Endometrium (tissue), 2 donors: Measurements from ENCODE around the gene SULT2B1.
"Not testable (repeated sequence)": the region's sequence is repeated elsewhere in the genome, so short reads cannot be mapped to it uniquely, and the experiment has no call there.

Source experiments
- FAIRE-seq: peaks from 2 replicates; lab custom pipeline; 2012; peaks lifted over from hg19 to GRCh38; lab: Jason Lieb, UNC
- donor health status: control.
- donor health status: control.

SULT2B1 gene

DNA sequence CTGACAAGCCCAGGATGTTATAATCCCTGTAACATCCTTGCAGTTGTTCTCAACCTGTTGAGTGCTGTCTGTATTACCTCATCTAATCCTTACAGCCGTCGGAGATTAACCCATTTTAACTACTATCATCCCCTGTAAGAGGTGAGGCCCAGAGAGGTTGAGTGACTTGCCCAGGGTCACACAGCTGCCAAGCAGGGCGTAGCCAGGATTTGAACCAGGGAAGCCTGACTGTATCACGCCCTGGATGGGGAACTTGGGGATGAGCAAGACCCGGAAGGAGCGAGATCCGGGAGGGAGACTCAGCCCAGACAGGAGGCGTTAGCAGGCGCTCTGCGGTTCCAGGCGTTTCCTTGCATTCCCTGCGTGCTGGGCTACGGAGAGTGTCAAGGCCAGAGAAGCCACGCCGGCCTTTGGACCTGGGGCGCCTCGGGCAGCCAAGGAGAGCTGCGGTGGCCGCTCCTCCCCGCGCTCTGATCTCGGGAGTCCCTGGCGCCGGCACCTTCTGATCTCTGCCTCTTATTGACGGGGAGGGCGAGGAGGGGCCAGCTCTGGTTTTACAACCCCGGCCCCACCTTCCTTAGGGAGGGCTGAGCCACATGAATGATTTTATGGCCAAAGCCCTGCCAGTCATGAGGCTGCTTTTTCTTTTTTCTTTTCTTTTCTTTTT lies 6.2 kb downstream of the SULT2B1 start:
- no peak for FAIRE-seq

DNA sequence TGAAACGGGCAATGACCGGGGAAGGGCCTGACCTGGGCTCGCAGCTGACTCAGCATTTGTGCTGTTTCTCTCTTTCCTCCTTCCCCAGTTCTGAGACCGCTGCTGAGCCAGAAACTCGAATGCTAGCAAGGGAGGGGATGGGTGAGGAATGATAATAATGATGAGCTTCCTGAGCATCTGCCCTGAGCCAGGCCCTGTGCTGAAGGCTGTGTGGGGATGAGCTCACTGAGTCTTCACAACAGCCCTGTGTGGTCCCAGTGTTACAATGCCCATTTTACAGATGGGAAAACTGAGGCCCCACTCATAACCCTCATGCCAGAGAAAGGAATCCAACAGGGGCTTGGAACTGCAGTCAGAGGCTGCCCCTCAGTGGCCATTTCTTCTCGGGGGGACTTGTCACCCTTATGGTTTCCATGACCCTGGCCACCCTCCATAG lies 8.1 kb downstream of the SULT2B1 start:
- no peak for FAIRE-seq

DNA sequence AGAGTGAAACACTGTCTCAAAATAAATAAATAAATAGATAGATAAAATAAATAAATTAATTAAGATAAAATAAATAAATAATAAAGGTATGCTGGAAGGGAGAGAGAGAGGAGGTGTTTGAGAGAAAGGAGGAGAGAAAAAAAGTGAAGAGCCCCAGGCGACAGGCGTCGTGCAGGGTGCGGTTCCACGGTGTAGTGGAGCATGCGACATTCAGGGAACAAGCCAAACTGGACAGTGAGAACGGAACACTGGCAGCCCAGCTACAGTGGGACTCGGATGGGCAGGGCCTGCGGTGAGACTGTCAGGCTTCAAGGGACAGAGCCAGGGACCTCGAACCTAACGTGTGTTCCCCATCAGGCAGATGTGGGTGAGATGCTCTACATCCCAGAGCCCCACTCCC lies 9.4 kb downstream of the SULT2B1 start:
- FAIRE-seq: no peak

DNA sequence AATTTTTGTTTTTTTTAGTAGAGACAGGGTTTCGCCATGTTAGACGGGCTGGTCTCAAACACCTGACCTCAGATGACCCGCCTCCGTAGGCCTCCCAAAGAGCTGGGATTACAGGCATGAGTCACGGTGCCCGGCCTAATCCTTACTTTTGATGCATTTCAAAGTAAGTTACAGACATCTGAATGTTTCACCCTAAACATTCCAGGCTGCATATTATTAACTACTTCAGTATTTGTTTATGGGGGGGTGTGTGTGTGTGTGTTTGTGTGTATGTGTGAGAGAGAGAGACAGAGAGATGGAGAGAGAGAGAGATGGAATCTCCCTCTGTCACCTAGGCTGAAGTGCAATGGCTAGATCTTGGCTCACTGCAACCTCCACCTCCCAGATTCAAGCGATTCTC lies 13.1 kb downstream of the SULT2B1 start:
- FAIRE-seq: no peak

DNA sequence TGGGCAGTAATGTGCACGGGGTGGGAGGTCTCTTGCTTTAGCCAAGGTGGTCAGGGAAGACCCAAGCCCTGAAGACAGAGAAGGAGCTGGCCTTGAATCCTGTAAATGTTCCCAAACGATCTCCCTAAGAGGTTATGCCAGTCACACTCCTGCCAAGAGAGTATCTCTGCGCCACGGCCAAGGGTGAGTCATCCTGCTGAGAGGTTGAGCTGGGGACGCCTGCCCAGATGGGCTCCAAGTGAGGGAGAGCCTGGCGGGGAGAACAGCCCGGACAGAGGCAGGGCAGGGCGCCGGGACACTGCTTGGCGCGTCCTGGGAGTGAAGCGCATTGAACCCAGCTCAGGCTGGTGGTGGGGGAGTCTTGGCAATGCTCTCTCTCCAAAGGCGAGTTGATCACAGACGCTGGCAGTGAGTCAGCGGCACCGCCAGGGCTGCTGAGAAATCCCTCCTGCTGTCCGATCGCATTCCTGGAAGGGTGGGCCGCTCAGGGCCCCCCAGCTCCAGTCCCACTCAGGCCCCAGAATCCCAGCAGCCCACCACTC lies 16.4 kb downstream of the SULT2B1 start:
- no peak for FAIRE-seq

DNA sequence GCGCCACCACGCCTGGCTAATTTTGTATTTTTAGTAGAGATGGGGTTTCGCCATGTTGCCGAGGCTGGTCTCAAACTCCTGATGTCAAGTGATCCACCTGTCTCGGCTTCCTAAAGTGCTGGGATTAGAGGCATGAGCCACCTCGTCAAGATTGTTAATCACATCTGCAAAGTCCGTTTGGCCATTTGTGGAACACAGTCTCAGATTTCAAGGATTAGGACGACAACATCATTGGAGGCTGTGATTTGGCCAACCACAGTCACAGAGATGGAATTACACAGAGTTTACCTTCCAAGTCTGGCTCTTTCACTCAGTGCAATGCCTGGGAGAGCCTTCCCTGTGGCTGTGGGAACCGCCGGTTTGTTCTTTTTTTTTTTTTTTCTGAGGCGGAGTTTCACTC lies 17.8 kb downstream of the SULT2B1 start:
- no peak for FAIRE-seq

DNA sequence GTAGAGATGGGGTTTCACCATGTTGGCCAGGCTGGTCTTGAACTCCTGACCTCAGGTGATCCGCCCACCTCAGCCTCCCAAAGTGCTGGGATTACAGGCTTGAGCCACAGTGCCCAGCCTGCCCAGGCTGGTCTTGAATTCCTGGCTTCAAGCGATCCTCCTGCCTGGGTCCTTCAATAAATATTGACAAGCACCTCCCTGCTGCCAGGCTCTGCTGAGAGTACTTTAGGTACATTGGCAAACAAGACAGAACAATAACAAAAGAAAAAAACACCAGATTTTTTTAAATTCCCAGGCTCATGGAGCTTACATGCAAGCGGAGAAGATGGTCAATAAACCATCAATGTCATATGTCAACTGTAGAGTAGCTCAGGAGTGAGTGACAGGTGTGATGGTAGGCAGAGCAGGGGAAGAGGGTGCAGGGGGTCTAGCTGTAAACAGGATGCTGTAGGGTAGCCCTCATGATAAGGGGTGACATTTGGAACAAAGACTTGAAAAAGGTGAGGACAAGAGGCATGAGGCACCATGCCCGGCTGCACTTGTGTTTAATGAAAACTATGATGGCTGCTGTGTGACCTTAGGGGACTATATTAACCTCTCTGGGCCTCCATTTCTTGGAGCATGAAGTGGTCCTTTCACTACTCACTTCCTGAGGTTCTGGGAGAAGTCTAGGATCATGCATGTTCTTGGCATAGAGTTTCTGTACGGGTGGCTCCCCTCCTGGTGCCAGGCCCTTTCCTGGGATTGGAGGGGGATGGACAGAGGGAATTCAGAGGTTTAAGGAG lies 19.6 kb downstream of the SULT2B1 start:
- no peak for FAIRE-seq

DNA sequence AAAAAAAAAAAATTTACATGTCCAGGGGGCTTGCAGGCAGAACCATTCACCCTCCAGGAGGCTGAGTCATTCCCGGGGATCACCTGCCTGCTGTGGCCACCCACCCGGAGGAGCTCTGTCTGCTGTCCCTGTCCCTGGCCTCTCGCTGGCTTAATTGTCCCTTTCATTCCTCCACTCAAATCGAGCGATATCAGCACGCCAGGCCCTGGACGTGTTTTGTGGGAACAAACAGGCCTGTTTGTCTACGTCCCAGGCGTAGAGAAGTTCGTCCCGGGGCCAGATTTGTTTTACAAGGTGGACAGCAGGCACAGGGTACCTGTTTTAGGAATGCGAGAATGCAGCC lies 21.2 kb downstream of the SULT2B1 start:
- FAIRE-seq: no peak

DNA sequence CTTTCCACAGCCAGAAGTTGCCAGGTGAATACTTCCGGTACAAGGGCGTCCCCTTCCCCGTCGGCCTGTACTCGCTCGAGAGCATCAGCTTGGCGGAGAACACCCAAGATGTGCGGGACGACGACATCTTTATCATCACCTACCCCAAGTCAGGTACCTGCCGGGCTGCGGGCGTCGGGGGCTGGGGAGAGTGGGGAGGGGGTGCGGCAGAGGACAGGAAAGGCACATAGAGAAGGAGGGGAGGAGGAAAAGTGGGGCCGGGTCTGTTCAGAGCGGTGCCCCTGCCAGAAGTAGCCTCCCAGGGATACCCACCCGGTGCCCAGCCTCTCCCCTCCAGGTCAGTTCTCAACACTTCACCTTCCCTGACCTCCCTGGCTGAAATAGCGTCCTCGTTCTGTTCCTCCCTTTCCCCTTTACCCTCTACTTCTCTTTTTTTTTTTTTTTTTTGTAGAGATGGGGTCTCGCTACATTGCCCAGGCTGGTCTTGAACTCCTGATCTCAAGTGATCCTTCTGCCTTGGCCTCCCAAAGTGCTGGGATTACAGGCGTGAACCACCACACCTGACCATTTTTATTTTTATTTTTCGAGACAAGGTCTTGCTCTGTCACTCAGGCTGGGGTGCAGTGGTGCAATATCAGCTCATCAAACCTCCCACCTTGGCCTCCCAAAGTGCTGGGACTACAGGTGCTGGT lies 24.1 kb downstream of the SULT2B1 start:
- FAIRE-seq: no peak

DNA sequence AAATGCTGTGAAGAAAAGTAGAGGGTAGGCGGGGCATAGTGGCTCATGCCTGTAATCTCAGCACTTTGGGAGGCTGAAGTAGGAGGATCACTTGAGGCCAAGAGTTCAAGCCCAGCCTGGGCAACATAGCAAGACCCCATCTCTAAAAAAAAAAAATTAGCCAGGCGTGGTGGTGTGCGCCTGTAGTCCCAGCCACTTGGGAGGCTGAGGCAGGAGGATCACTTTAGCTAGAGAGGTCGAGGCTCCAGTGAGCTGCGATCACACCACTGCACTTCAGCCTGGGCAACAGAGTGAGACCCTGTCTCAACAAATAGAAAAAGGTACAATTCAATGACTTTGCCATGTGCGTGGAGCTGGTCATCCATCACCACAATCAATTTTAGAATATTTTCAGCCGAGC lies 25.9 kb downstream of the SULT2B1 start:
- FAIRE-seq: not testable (repeated sequence)

DNA sequence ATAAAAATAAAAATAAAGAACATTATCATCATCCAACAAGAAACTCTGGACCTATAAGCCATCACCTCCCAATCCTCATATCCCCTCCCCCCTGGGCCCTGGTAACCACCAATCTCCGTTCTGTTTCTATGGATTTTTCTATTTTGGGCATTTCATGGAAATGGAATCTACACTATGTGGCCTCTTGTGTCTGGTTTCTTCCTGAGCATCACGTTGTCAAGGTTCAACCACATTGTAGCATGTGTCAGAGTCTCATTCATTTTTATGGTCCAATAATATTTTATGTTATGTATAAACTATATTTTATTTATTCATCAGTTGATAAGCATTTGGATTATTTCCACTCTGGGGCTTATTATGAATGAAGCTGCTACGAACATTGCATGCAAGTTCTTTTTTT lies 26.9 kb downstream of the SULT2B1 start:
- no peak for FAIRE-seq

DNA sequence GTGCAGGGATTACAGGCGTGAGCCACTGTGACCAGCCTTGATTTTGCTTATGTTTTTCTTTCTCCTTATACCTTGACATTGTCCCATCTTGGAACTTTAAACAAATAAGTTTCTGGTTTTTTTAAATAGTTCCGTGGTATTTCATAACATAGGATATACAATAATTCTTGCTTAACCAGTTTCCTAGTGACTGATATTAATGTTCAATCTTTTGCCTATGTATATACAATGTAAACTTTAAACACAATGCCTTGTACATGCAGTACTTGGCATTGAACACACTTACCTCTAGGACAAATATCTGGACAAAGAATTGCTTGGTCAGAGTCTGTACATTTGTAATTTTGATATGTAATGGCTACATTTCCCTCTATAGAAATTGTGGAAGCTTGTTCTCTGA lies 30.2 kb downstream of the SULT2B1 start:
- FAIRE-seq: no peak

DNA sequence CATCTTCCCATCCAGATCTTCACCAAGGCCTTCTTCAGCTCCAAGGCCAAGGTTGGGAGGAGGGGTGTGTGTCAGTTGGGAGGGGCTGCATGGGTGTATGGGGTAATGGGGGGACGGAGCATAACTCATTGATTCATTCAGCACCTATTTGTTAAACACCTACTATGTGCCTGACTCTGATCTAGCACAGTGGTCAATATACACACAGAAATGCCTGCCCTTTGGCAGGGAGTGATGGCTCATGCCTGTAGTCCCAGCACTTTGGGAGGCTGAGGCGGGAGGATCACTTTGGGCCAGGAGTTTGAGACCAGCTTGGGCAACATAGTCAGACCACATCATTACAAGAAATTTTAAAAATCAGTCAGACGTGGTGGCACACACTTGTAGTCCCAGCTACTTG lies 35.4 kb downstream of the SULT2B1 start:
- FAIRE-seq: no peak

DNA sequence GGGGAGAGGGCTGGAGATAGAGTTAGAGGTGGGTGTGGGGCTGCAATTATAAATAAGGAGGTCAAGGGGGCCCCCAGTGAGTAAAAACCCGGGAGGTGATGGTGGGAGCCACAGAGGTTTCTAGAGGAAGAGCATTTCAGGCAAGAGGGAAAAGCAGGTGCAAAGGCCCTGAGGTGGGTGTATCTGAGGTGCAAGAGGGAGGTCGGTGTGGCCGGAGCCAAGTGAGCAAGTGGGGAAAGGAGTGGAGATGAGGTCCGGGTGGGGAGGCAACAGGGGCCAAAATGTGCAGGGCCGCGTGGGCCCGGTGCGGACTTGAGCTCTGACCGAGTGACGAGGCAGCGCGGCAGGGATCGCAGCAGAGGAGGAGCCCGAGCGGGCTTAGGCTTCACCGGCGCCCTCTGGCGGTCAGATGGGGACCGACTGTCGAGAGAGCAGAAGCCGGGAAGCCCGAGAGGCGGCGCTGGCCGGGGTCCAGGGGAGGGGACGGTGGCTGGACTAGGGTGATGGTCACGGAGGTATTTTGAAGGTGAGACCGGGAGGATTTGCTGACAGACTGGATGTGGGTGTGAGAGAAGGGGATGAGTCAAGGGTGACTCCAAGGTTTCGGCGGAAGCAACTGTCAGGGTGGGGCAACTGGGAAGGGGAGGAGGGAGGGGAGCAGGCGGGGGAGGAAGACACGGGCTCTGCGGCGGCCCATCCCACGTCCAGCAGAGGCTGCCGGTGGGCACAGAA lies 36.9 kb downstream of the SULT2B1 start:
- no peak for FAIRE-seq

DNA sequence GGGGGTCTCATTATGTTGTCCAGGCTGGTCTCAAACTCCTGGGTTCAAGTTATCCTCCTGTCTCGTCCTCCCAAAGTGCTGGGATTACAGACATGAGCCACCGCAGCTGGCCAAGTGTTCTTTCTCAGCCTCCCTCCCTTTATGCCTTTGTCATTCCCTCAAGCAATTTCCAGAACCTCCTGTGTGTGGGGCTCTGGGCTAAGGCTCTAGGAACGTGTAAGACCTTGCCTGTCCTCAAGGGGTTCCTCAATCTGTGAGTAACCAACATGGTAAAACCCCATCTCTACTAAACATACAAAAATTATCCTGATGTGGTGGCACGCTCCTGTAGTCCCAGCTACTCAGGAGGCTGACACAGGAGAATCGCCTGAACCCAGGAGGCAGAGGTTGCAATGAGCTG lies 39.0 kb downstream of the SULT2B1 start:
- no peak for FAIRE-seq

DNA sequence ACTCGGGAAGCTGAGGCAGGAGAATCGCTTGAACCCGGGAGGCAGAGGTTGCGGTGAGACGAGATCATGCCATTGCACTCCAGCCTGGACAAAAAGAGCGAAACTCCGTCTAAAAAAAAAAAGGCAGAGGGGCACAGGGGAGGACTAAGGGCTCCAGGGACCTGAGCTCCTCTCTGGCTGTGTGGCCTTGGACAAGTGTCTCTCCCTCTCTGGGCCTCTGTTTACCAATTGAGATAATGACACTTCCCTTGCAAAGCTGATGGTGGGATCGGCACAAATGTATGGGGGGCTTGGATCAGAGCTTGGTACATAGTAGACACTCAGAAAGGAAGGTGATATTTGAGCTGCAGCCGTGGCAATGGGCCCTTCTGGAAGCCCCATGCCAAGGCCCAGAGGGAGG lies 43.2 kb downstream of the SULT2B1 start:
- no peak for FAIRE-seq

DNA sequence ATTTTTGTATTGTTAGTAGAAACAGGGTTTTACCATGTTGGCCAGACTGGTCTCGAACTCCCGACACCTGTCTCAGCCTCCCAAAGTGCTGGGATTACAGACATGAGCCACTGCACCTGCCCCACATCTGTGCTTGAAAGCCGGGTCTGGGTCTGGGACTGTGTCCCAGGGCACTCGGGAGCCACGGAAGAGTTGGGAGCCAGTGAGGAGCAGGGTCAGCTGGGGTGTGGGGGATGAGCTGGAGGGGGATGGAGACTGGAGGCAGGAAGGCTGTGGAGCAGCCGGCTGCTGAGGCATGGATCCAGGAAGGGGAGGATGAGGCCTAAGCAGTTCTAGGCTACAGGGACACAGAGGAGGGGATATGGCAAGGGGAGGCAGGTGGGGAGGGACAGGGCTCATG lies 43.9 kb downstream of the SULT2B1 start:
- no peak for FAIRE-seq

DNA sequence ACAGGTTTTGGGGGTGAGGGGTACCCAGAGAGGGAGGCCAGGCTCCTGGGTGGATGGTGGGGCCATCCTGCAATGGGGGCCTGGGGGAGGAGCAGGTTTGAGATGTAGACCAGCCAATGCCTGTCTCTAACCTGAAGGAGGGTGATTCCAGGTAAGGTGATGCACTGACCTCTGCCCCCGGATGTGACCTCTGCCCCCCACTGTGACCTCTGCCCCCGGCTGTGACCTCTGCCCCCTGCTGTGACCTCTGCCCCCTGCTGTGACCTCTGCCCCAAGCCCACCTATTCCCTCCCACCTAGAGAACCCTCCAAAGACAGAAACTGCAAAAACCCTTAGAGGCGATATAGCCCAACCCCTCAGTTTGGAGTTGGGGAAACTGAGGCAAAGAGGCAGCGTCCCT lies 44.3 kb downstream of the SULT2B1 start:
- no peak for FAIRE-seq

DNA sequence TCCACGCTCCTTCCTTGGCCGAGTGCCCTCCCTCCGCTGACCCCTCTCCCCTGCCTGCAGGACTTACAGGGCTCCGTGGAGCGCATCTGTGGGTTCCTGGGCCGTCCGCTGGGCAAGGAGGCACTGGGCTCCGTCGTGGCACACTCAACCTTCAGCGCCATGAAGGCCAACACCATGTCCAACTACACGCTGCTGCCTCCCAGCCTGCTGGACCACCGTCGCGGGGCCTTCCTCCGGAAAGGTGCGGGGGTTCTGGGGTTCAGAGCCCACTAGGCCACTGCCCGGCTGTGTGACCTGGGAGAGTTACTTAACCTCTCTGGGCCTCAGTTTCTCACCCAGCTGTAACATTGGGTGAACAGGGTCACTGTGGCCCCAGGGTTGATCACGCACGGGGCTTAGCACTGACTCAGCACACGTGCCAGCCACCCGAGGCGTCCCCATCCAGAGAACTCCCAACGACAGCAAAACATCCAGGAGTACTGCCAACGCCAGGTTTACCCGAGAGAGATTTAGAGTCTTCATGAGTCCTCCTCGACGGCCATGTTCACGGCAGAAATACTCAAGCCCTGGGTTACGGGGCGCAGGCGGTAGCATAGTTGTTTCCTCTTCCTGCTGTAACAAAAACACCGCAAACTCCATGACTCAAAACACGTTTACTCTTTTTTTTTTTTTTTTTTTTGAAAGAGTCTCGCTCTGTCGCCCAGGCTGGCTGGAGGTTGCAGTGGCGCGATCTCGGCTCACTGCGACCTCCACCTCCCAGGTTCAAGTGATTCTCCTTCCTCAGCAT lies 44.9 kb downstream of the SULT2B1 start:
- FAIRE-seq: no peak

DNA sequence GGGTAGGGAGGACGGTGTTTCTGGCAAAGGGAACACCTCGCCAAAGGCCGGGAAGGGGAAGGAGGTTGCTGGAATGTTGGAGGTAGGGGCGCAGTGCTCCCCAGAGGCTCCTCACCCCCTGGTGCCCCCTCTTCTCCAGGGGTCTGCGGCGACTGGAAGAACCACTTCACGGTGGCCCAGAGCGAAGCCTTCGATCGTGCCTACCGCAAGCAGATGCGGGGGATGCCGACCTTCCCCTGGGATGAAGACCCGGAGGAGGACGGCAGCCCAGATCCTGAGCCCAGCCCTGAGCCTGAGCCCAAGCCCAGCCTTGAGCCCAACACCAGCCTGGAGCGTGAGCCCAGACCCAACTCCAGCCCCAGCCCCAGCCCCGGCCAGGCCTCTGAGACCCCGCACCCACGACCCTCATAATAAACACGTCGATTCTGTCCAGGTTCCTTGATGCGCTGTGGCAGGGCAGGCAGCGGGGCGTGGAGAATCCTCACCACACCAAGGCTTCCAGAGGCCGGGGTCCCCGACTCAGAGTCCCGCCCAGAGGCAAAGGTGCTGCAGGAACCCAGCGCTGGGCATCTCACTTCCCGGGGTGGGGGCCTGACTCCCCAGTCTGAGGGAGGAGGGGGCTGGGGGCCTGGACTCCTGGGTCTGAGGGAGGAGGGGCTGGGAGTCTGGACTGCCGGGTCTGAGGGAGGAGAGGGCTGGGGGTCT lies 47.2 kb downstream of the SULT2B1 start:
- no peak for FAIRE-seq
